ENCODE results near the gene PDLIM1.

- no peak for TF ChIP-seq CTCF (IDR thresholded peaks at IDR 0.05; ENCODE audit: insufficient read depth, low read length, poor library complexity, severe bottlenecking)
- no peak for TF ChIP-seq EZH2phosphoT487 (conservative IDR thresholded peaks at IDR 0.05; ENCODE audit: low read length)
Measured at GRCh38 chr10:95288303-95288702, 2.5 kb downstream of the PDLIM1 start.
